ENCODE measurements around the gene ATRIP.

ATRIP gene

GRCh38 chr3:48436855-48437254 lies 9.7 kb upstream of the ATRIP start:
- H3K4me3 ChIP-seq (ENCODE audit: low read depth, low read length), result no peak overlapping the region
- TF ChIP-seq POLR2A (IDR thresholded peaks at IDR 0.05; ENCODE audit: extremely low read depth, insufficient read length) (no peak), MYC (IDR thresholded peaks at IDR 0.05; ENCODE audit: low read depth, low read length) (no peak)
- TF ChIP-seq, protein P1, sequence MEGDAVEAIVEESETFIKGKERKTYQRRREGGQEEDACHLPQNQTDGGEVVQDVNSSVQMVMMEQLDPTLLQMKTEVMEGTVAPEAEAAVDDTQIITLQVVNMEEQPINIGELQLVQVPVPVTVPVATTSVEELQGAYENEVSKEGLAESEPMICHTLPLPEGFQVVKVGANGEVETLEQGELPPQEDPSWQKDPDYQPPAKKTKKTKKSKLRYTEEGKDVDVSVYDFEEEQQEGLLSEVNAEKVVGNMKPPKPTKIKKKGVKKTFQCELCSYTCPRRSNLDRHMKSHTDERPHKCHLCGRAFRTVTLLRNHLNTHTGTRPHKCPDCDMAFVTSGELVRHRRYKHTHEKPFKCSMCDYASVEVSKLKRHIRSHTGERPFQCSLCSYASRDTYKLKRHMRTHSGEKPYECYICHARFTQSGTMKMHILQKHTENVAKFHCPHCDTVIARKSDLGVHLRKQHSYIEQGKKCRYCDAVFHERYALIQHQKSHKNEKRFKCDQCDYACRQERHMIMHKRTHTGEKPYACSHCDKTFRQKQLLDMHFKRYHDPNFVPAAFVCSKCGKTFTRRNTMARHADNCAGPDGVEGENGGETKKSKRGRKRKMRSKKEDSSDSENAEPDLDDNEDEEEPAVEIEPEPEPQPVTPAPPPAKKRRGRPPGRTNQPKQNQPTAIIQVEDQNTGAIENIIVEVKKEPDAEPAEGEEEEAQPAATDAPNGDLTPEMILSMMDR (IDR thresholded peaks at IDR 0.05; ENCODE audit: low read depth, low read length), result no peak
- TF ChIP-seq, protein P2, sequence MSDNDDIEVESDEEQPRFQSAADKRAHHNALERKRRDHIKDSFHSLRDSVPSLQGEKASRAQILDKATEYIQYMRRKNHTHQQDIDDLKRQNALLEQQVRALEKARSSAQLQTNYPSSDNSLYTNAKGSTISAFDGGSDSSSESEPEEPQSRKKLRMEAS (IDR thresholded peaks at IDR 0.05; ENCODE audit: low read depth, low read length), result no peak
- DNase-seq (ENCODE audit: low read depth), result no peak

DNA sequence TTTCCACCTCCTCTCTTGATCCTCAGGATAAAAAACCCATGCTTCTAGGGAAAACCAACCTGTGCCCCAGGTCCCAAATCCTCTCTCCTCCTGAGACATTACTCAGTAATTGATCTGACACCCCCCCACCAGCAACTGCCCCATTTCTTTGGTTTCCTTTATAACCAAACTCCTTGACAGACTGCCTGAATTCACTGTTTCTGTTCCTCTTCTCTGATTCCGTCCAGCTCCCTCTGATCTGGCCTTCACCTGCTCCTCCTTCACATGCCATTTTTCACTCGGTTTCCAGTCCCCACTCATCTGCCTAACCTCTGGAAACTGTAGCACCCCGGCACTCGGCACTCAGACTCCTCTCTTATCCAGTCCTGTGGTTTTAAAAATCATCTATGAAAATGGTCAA lies 8.7 kb upstream of the ATRIP start:
- no peak for DNase-seq (ENCODE audit: low read depth)
- TF ChIP-seq, protein P1 (IDR thresholded peaks at IDR 0.05; ENCODE audit: low read depth, low read length), result no peak
- TF ChIP-seq POLR2A (IDR thresholded peaks at IDR 0.05; ENCODE audit: extremely low read depth, insufficient read length), result no peak
- TF ChIP-seq, protein P2 (IDR thresholded peaks at IDR 0.05; ENCODE audit: low read depth, low read length), result no peak
- TF ChIP-seq MYC (IDR thresholded peaks at IDR 0.05; ENCODE audit: low read depth, low read length), result no peak
- no peak overlapping the region for H3K4me3 ChIP-seq (ENCODE audit: low read depth, low read length)

- peak; percentile 98 for DNase-seq (ENCODE audit: low read depth)
- TF ChIP-seq POLR2A (IDR thresholded peaks at IDR 0.05; ENCODE audit: extremely low read depth, insufficient read length) (peak; percentile 85), MYC (IDR thresholded peaks at IDR 0.05; ENCODE audit: low read depth, low read length) (peak; percentile 76)
- TF ChIP-seq, protein P2 (IDR thresholded peaks at IDR 0.05; ENCODE audit: low read depth, low read length), result peak; percentile 55
- TF ChIP-seq, protein P1 (IDR thresholded peaks at IDR 0.05; ENCODE audit: low read depth, low read length), result no peak
- H3K4me3 ChIP-seq (ENCODE audit: low read depth, low read length), result peak within 1 kb of the TSS; percentile 99
These were observed 6.5 kb upstream of the ATRIP start, which contains the start of the genes CCDC51 and TMA7 for GRCh38 chr3:48439820-48440589. Gene CCDC51 (minus strand): TSS chr3:48440119. CDS start chr3:48435128, 4,991 bp downstream. Gene TMA7 (plus strand): TSS chr3:48440257. CDS start chr3:48440297, 40 bp downstream.

GRCh38 chr3:48440590-48440958 lies 6.0 kb upstream of the ATRIP start:
- no peak for TF ChIP-seq POLR2A (IDR thresholded peaks at IDR 0.05; ENCODE audit: extremely low read depth, insufficient read length)
- no peak for DNase-seq (ENCODE audit: low read depth)
- peak overlapping the region; percentile 99 for H3K4me3 ChIP-seq (ENCODE audit: low read depth, low read length)

DNA sequence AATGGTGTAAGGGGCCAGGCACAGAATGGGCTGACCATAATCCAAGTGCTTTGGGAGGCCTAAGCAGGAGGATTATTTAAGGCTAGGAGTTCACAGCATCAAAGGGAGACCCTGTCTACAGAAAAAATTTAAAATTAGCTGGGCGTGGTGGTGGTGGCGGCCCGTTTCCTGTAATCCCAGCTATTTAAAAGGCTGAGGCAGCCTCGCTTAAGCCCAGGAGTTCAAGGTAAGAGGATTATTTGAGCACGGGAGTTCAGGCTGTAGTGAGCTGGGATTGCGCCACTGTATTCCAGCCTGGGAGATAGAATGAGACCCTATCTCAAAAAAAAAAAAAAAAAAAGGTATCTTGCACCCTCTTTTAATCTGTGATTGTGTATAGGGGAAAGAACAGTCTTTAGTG lies 4.6 kb upstream of the ATRIP start:
- H3K4me3 ChIP-seq (ENCODE audit: low read depth, low read length), result peak overlapping the region; percentile 99
- DNase-seq (ENCODE audit: low read depth), result no peak

More for the DNA sequence above, 4.6 kb upstream of the ATRIP start:
- TF ChIP-seq POLR2A (IDR thresholded peaks at IDR 0.05; ENCODE audit: extremely low read depth, insufficient read length) (no peak), MYC (IDR thresholded peaks at IDR 0.05; ENCODE audit: low read depth, low read length) (no peak)
- TF ChIP-seq, protein P1 (IDR thresholded peaks at IDR 0.05; ENCODE audit: low read depth, low read length), result no peak
- TF ChIP-seq, protein P2 (IDR thresholded peaks at IDR 0.05; ENCODE audit: low read depth, low read length), result no peak

Data from NB4 (cell line).